Thymus (tissue), 11 donors: Measurements from ENCODE around the gene CDC25B. TPM values are rescaled to one million over a fixed set of nuclear protein-coding genes. Genes with fewer than 3 reads are reported as not detected.
A peak's percentile ranks its signal among the peaks of the same experiment; 100 is the strongest.

Experiments used
- DNase-seq, 9 donors: peaks; one replicate each; pipeline ENCODE4 v3.0.0-alpha.2; 2013; ENCODE audit warnings: low spot score in 9 of 9, low read depth in 6 of 9, missing footprints in 1 of 9
- H3K27ac ChIP-seq, 2 donors: one replicate each; pipeline ENCODE4 v1.5.1; 2013; ENCODE audit warnings: control low read depth in 1 of 2, low read depth in 1 of 2, low read length in 1 of 2, mild to moderate bottlenecking in 1 of 2, moderate library complexity in 1 of 2
- H3K27me3 ChIP-seq, 2 donors: one replicate each; pipeline ENCODE4 v1.5.1; 2013; ENCODE audit warnings: low read length in 1 of 2; ENCODE audit not compliant: control insufficient read depth in 2 of 2, insufficient read depth in 1 of 2
- H3K36me3 ChIP-seq, 2 donors: one replicate each; pipeline ENCODE4 v1.5.1; 2013; ENCODE audit warnings: low read length in 1 of 2, mild to moderate bottlenecking in 1 of 2, moderate library complexity in 1 of 2; ENCODE audit not compliant: control insufficient read depth in 2 of 2, insufficient read depth in 2 of 2
- H3K4me1 ChIP-seq, 2 donors: one replicate each; pipeline ENCODE4 v1.5.1; 2013; ENCODE audit warnings: low read length in 2 of 2; ENCODE audit not compliant: control insufficient read depth in 2 of 2, insufficient read depth in 2 of 2
- H3K4me3 ChIP-seq, 2 donors: one replicate each; pipeline ENCODE4 v1.5.1; 2013; ENCODE audit warnings: low read length in 2 of 2, control low read depth in 1 of 2, mild to moderate bottlenecking in 1 of 2
- H3K9me3 ChIP-seq, 2 donors: one replicate each; pipeline ENCODE4 v1.5.1; 2013; ENCODE audit warnings: low read length in 1 of 2, mild to moderate bottlenecking in 1 of 2; ENCODE audit not compliant: control insufficient read depth in 2 of 2, insufficient read depth in 1 of 2
- WGBS: extraction: QIAGEN DNeasy Blood & Tissue Kit; methylation state at CpG from one replicate; pipeline ENCODE4 v1.1.7; 2013; 5-methylcytosine and 5-hydroxymethylcytosine counted together
- polyA plus RNA-seq: library from polyadenylated mRNA; stranded (reverse); fragments of 200-250 nt; gene quantifications from one replicate; pipeline ENCODE4 v1.2.3, GENCODE V29; 2013
- total RNA-seq: library from RNA; stranded (reverse); fragments of 120-200 nt; gene quantifications from one replicate; pipeline ENCODE4 v1.2.4, GENCODE V29; 2013
- donor health status: healthy.

The CDC25B gene
- total and polyA plus RNA-seq, 2 donors: 21.1 to 56.4 TPM

DNA sequence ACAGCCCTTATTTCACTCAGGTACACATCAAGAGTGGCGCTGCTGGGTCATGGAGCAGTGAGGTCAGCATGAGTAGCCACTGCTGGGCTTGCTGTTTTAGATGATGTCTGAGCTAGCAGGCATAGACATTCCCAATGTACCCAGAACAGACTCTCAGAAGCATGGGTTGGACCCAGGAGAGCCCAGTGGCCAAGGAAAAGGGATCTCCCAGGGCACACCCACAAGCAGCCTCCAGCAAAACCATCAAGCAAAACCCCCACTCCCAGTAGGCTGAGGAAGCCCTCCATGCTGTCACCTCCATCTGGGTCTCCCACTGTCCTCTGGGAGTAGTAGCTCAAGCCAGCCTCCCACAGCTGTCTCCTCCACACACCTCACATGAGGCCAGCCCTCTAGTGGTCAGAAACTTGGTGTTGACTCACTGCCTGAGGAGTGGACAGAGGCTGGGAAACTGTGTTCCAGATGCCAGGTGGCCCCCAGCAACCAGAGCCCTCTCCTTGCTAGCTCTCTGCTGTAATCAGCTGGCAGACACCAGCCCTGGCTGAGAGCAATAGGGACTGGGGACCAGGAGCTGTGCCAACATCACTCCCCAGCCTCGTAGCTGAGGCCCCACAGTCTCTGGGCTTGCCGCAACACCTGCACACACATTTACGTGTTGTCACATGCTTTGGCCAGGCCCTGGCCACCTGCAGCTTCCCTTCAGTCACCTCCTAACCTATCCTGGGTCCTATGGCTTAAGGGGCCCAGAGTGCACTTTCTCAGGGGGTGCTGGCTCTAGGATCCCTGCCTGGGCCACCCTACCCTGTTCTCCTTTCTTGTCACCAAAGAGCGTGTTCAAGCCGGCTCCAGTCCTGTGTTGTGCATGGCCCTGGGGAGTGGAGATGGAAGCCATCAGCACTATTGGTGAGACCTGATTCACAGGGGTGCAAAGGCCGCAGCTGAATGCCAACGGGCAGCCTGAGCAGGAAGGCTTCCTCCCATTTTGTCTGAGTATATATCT lies 22.3 kb downstream of the CDC25B start:
- peaks cover 7 to 8% of the 10 kb centered on the region in 2 donors for H3K36me3 ChIP-seq
- H3K27ac ChIP-seq: peak overlapping the region in 1 of 2 donors; percentile 86
- no peak overlapping the region for H3K4me3 ChIP-seq
- peak in 3 of 9 donors; percentile 45 to 66 (median 49) for DNase-seq
- H3K27me3 ChIP-seq: no peaks in the 10 kb centered on the region
- WGBS: 76% methylated on average over 8 of the region's 8 CpGs
- H3K4me1 ChIP-seq: peaks cover 20 to 54% of the 10 kb centered on the region in 2 donors
- peaks cover 0 to 8% of the 10 kb centered on the region in 2 donors for H3K9me3 ChIP-seq

DNA sequence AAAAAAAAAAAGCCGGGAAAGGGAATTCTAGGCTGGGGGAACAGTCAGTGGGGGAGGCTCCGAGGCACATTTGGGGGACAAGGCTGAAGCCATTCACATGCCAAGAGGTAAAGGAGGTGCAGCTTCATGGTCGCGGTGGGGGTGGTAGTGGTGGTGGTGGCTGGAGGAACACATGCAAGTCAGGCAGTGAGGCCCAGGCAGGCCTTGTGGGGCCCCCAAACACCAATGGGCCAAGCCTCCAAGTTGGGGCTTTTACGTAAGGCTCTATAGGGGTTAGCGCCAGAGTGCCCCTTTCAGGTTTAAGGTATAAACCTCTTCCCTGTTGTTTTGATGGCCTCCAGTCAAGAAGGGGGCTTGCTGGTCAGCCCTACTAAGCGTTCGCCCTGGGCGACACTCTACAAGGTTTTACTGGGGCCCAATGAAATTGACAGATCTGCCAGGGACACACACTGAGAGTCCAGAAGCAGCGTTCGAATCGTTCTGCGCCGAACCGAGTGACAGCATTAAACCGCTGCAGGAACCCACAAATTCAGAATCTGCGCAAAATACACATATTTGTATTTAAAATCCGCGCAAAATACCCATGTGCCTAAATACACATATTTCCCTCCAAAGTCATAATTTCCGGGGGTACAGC lies 23.4 kb downstream of the CDC25B start:
- H3K36me3 ChIP-seq: peaks cover 18% of the 10 kb centered on the region in 2 donors
- no peaks in the 10 kb centered on the region for H3K27me3 ChIP-seq
- H3K9me3 ChIP-seq: peaks cover 0 to 8% of the 10 kb centered on the region in 2 donors
- no peak for DNase-seq
- peaks cover 20 to 49% of the 10 kb centered on the region in 2 donors for H3K4me1 ChIP-seq
- H3K27ac ChIP-seq: peak overlapping the region; percentile 98 to 100
- peak overlapping the region; percentile 84 to 87 for H3K4me3 ChIP-seq
- 77% methylated on average over 20 of the region's 20 CpGs for WGBS

DNA sequence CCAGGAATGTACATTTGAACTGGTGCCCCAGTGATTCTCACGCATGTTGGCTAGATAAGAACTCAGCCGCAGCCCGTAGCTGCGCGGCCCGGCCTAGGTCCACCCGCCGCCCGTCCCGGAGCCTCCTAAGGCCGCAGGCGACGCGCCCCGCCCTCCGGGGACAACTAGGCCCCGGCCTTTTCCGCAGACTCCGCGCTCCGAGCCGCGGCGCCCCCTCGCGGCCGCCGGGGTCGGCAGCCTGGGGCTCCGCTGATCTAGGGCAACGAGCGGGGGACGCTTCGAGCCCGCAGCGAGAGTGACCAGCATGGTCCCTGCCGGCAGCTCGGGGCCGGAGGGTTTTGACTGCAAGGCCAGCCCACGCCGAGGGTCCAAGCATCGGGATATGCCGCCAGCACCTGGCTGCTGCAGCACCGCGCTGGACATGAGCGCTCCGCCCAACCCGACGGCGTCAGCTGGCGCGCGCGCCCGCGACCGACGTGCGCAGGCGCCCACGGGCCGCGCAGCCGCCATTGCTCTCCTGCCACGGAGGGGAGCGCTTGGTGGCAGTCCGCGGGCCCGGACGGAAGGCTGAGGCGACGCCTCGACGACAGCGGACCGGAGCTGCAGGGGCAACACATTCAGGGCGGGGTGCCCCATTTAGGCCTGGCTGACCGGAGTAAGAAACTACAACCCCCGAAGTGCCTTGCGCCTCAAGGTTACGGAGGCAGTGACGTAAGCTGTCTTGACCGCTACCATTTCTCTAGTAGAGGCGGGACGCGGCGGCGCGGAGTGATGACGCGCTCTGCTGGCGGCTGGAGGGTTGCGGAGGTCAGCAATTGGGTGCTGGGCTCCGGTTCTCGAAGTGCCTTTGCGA lies 24.2 kb downstream of the CDC25B start, which contains the start of gene AP5S1:
AP5S1 (plus strand) TSS at position 500 of the 853 bp plus-strand sequence. CDS start 1,571 bp downstream, outside the sequence.
- H3K4me1 ChIP-seq: peaks cover 20 to 42% of the 10 kb centered on the region in 2 donors
- peaks cover 0 to 8% of the 10 kb centered on the region in 2 donors for H3K9me3 ChIP-seq
- peak within 1 kb of the TSS; percentile 98 to 100 for H3K27ac ChIP-seq
- peaks cover 18 to 23% of the 10 kb centered on the region in 2 donors for H3K36me3 ChIP-seq
- under 1% methylated on average over 96 of the region's 96 CpGs for WGBS
- DNase-seq: peak; percentile 81 to 96 (median 91)
- H3K27me3 ChIP-seq: no peaks in the 10 kb centered on the region
- H3K4me3 ChIP-seq: peak within 1 kb of the TSS; percentile 84 to 87

DNA sequence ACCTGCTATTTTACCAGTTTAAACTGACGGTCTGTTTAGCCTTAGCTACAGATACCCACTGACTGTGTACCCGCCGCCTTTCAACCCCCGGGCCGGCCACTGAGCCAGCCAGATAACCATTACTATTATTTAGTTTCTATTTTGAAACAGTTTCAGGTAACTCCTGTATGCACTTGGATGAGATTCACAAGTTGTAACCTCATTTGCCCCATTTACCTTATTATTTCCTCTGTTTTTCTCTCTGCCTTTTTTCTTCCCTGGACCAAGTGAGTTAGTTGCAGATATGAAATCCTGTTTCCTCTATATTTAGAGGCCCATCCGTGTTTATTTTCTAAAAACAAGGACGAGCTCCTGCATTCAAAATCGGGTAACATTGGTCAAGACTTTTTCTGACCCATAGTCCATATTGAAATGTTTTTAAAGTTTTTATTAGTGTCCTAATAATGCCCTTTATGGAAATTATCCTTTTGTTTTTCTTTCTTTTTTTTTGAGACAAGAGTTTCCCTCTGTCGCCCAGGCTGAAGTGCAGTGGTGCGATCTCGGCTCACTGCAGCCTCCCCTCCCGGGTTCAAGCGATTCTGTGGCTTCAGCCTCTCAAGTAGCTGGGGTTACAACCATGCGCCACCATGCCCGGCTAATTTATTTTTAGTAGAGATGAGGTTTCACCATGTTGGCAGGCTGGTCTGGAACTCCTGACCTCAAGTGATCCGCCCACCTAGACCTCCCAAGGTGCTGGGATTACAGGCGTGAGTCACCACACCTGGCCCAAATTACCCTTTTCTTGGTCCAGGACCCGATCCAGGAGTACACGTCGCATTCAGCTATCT lies 25.0 kb downstream of the CDC25B start:
- Histone ChIP-seq H3K4me3 (peak overlapping the region; percentile 84 to 87), H3K27me3 (no peaks in the 10 kb centered on the region), H3K36me3 (peaks cover 23 to 31% of the 10 kb centered on the region in 2 donors), H3K4me1 (peaks cover 14 to 34% of the 10 kb centered on the region in 2 donors), H3K27ac (peak overlapping the region; percentile 98 to 100), H3K9me3 (peaks cover 0 to 8% of the 10 kb centered on the region in 2 donors)
- 57% methylated on average over 20 of the region's 20 CpGs for WGBS
- no peak for DNase-seq

DNA sequence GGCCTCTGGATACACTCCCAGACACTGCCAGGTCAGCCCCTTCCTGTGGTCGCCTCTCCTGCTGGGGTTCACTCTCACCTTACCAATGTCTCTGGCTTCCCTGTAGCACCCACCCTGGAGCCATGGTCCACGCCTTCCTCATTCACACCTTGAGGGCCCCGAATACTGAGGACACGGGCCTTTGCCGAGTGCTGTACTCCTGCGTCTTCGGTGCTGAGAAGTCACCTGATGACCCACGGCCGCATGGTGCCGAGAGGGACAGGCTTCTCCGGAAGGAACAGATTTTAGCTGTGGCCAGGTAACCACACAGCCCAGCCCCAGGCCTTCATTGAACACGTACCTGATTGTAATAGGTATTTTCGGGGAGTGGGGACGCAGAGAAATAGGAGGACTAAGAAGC lies 25.9 kb downstream of the CDC25B start:
- Histone ChIP-seq H3K27me3 (no peaks in the 10 kb centered on the region), H3K4me3 (no peak overlapping the region), H3K4me1 (peaks cover 10 to 27% of the 10 kb centered on the region in 2 donors), H3K27ac (no peak overlapping the region), H3K36me3 (peaks cover 24 to 39% of the 10 kb centered on the region in 2 donors), H3K9me3 (peaks cover 0 to 8% of the 10 kb centered on the region in 2 donors)
- WGBS: 98% methylated on average over 14 of the region's 14 CpGs
- no peak for DNase-seq

DNA sequence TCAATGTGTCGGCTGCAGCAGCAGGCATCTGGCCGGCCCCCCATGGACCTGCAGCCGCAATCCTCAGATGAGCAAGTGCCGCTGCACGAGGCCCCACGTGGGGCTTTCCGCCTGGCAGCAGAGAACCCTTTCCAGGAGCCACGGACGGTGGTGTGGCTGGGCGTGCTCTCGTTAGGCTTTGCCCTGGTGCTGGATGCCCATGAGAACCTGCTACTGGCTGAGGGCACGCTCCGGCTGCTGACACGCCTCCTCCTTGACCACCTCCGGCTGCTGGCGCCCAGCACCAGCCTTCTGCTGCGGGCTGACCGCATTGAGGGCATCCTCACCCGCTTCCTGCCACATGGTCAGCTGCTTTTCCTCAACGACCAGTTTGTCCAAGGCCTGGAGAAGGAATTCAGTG lies 27.8 kb downstream of the CDC25B start:
- WGBS: 99% methylated on average over 20 of the region's 20 CpGs
- no peak overlapping the region for H3K27ac ChIP-seq
- H3K27me3 ChIP-seq: no peaks in the 10 kb centered on the region
- H3K9me3 ChIP-seq: peaks cover 0 to 4% of the 10 kb centered on the region in 2 donors
- peaks cover 30 to 39% of the 10 kb centered on the region in 2 donors for H3K36me3 ChIP-seq
- DNase-seq: no peak
- H3K4me1 ChIP-seq: peaks cover 10 to 17% of the 10 kb centered on the region in 2 donors
- H3K4me3 ChIP-seq: no peak overlapping the region

DNA sequence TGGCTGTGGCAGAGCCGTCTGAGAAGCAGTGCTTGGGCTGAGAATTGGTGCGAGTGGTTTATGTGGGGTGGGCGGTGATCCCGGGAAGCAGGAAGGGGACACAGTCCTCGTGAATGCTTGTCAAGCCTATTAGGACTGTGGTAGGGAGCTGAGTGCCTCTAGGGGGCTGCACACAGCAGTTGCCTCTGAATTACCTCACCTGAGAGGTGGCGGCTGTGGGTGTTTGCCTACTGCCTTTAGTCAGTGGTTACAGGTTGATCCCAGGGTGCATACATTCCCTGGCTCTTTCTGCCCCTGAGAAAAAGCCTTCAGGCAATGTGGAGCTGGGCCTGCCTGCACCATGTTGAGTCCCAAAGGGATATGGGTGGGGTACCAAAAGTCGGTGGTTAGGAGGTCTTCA lies 29.4 kb downstream of the CDC25B start:
- H3K36me3 ChIP-seq: peaks cover 30 to 39% of the 10 kb centered on the region in 2 donors
- H3K9me3 ChIP-seq: peaks cover 0 to 4% of the 10 kb centered on the region in 2 donors
- H3K27me3 ChIP-seq: no peaks in the 10 kb centered on the region
- peaks cover 4 to 6% of the 10 kb centered on the region in 2 donors for H3K4me1 ChIP-seq
- no peak overlapping the region for H3K4me3 ChIP-seq
- 96% methylated on average over 7 of the region's 7 CpGs for WGBS
- no peak for DNase-seq
- H3K27ac ChIP-seq: no peak overlapping the region

DNA sequence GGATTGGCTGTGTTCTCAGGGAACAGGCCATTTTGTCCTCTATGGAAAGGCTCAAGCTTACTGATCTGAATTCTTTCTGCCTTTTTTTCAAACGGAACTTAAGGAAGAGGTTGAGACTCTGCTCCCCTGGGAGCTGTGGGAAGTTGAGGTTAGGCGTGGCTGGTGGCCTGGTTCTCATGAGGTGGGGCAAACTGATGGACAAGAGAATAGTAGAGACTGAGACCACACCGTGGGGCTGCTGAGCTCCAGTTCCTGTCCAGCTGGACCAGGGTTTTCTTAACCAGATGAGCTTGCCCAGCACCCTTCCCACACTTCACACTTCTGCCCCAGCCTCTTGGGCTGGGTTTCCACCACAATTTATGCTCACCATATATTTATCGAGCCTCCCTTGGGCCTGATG lies 30.3 kb downstream of the CDC25B start:
- Histone ChIP-seq H3K4me3 (no peak overlapping the region), H3K9me3 (no peaks in the 10 kb centered on the region), H3K36me3 (peaks cover 30 to 39% of the 10 kb centered on the region in 2 donors), H3K4me1 (peaks cover 1 to 2% of the 10 kb centered on the region in 2 donors), H3K27me3 (no peaks in the 10 kb centered on the region), H3K27ac (no peak overlapping the region)
- WGBS: 92% methylated on average over 4 of the region's 4 CpGs
- DNase-seq: no peak
